ENCODE measurements around the gene FBXL13. TPM values are rescaled to one million over a fixed set of nuclear protein-coding genes. Genes with fewer than 3 reads are reported as not detected.

The FBXL13 gene
- total RNA-seq, 1 experiment from 2014 or later, result 0.43 TPM

- Histone ChIP-seq H3K4me1 (peaks cover 11% of the 10 kb centered on the region; the same call in 1 of the 2 replicates), H3K4me3 (ENCODE audit: low read depth, low read length) (no peak overlapping the region), H3K36me3 (ENCODE audit: control insufficient read depth, insufficient read depth, low read length) (no peaks in the 10 kb centered on the region), H3K27me3 (replicated peaks; ENCODE audit: control insufficient read depth, insufficient read depth, low read length) (no peaks in the 10 kb centered on the region), H3K9me3 (no peaks in the 10 kb centered on the region)
- intact Hi-C loops (cut with micrococcal nuclease; ENCODE audit: unreplicated experiment), result no loop called here
- BruUV-seq (replicated peaks), result no TSS peak
- ChIA-PET POLR2A (no interaction called here), CTCF (interaction anchor here (0.6 kb wide), 1 partner anchor 123 kb away, joined by 3 read pairs; no protein-coding TSS in a partner anchor)
- no peak overlapping the region for H3K4me3 Mint-ChIP-seq (ENCODE audit: unreplicated experiment)
- H3K4me1 Mint-ChIP-seq (ENCODE audit: low read depth, unreplicated experiment), result no peaks in the 10 kb centered on the region
- no peak overlapping the region for H3K27ac Mint-ChIP-seq (ENCODE audit: unreplicated experiment)
- DNase-seq, result no peak
- H3K27me3 Mint-ChIP-seq (ENCODE audit: insufficient read depth, unreplicated experiment), result no peaks in the 10 kb centered on the region
- no peaks in the 10 kb centered on the region for H3K9me3 Mint-ChIP-seq (ENCODE audit: unreplicated experiment)
- no peaks in the 10 kb centered on the region for H3K36me3 Mint-ChIP-seq (ENCODE audit: insufficient read depth, unreplicated experiment)
- TF ChIP-seq CTCF (IDR thresholded peaks at IDR 0.05; ENCODE audit: insufficient read depth in 1 of 2, low read depth in 1 of 2, low read length in 1 of 2, severe bottlenecking in 1 of 2, unreplicated experiment in 1 of 2), result no peak
These were observed 131.0 kb downstream of the FBXL13 start for GRCh38 chr7:102943423-102944169.

- no peak overlapping the region for H3K4me3 ChIP-seq (ENCODE audit: low read depth, low read length)
- no peaks in the 10 kb centered on the region for H3K27me3 Mint-ChIP-seq (ENCODE audit: insufficient read depth, unreplicated experiment)
- intact Hi-C loops (cut with micrococcal nuclease; ENCODE audit: unreplicated experiment), result no loop called here
- ChIA-PET CTCF (no interaction called here), POLR2A (no interaction called here)
- H3K36me3 ChIP-seq (ENCODE audit: control insufficient read depth, insufficient read depth, low read length), result no peaks in the 10 kb centered on the region
- no peaks in the 10 kb centered on the region for H3K9me3 ChIP-seq
- no peak overlapping the region for H3K27ac Mint-ChIP-seq (ENCODE audit: unreplicated experiment)
- no peaks in the 10 kb centered on the region for H3K27me3 ChIP-seq (replicated peaks; ENCODE audit: control insufficient read depth, insufficient read depth, low read length)
- BruUV-seq (replicated peaks), result no TSS peak
- H3K9me3 Mint-ChIP-seq (ENCODE audit: unreplicated experiment), result no peaks in the 10 kb centered on the region
- H3K4me1 ChIP-seq, result peaks cover 11% of the 10 kb centered on the region; the same call in 1 of the 2 replicates
- DNase-seq, result no peak
- H3K36me3 Mint-ChIP-seq (ENCODE audit: insufficient read depth, unreplicated experiment), result no peaks in the 10 kb centered on the region
- no peak overlapping the region for H3K4me3 Mint-ChIP-seq (ENCODE audit: unreplicated experiment)
- H3K4me1 Mint-ChIP-seq (ENCODE audit: low read depth, unreplicated experiment), result no peaks in the 10 kb centered on the region
- TF ChIP-seq CTCF (IDR thresholded peaks at IDR 0.05; ENCODE audit: insufficient read depth in 1 of 2, low read depth in 1 of 2, low read length in 1 of 2, severe bottlenecking in 1 of 2, unreplicated experiment in 1 of 2), result no peak
These were observed 131.7 kb downstream of the FBXL13 start for GRCh38 chr7:102942868-102943267.

- no peak overlapping the region for H3K4me3 Mint-ChIP-seq (ENCODE audit: unreplicated experiment)
- Histone ChIP-seq H3K4me1 (peaks cover 11% of the 10 kb centered on the region; the same call in 1 of the 2 replicates), H3K4me3 (ENCODE audit: low read depth, low read length) (no peak overlapping the region), H3K9me3 (no peaks in the 10 kb centered on the region), H3K27me3 (replicated peaks; ENCODE audit: control insufficient read depth, insufficient read depth, low read length) (no peaks in the 10 kb centered on the region), H3K36me3 (ENCODE audit: control insufficient read depth, insufficient read depth, low read length) (no peaks in the 10 kb centered on the region)
- no peak for TF ChIP-seq CTCF (IDR thresholded peaks at IDR 0.05; ENCODE audit: insufficient read depth in 1 of 2, low read depth in 1 of 2, low read length in 1 of 2, severe bottlenecking in 1 of 2, unreplicated experiment in 1 of 2)
- H3K4me1 Mint-ChIP-seq (ENCODE audit: low read depth, unreplicated experiment), result no peaks in the 10 kb centered on the region
- no peak overlapping the region for H3K27ac Mint-ChIP-seq (ENCODE audit: unreplicated experiment)
- ChIA-PET POLR2A (no interaction called here), CTCF (no interaction called here)
- H3K27me3 Mint-ChIP-seq (ENCODE audit: insufficient read depth, unreplicated experiment), result no peaks in the 10 kb centered on the region
- DNase-seq, result no peak
- intact Hi-C loops (cut with micrococcal nuclease; ENCODE audit: unreplicated experiment), result no loop called here
- H3K36me3 Mint-ChIP-seq (ENCODE audit: insufficient read depth, unreplicated experiment), result no peaks in the 10 kb centered on the region
- no peaks in the 10 kb centered on the region for H3K9me3 Mint-ChIP-seq (ENCODE audit: unreplicated experiment)
- no TSS peak for BruUV-seq (replicated peaks)
These were observed 132.3 kb downstream of the FBXL13 start for GRCh38 chr7:102942181-102942866.

Measured in Caco-2 (cell line).